Natural killer cell treated with Interleukin-12 subunit alpha and Interleukin-12 subunit beta and Interleukin-15 and Interleukin-18, amount 100 ng/mL, for 72 hours (primary cell): ENCODE measurements around the gene PROCA1. TPM values are rescaled to one million over a fixed set of nuclear protein-coding genes. Genes with fewer than 3 reads are reported as not detected.
"Not testable (repeated sequence)": the region's sequence is repeated elsewhere in the genome, so short reads cannot be mapped to it uniquely, and the experiment has no call there.

Experiments
- ATAC-seq, 2 donors: fragments of 150-1000 bp; cut with Tn5 transposase in 1 of 2; sonication (Bioruptor Pico), chemical (Tn5 transposase) in 1 of 2; 2 replicates each; pipeline ENCODE4 v1.10.0; 2021
- DNase-seq: peaks from one replicate; pipeline ENCODE4 v3.0.0; 2022; ENCODE audit warnings: low spot score
- H3K27ac Mint-ChIP-seq, 2 donors: 1 replicate in 1 of 2; 2 replicates in 1 of 2; pipeline ENCODE4 v1.8.0; 2022; ENCODE audit warnings: mixed read lengths in 2 of 2, mild to moderate bottlenecking in 1 of 2, moderate library complexity in 1 of 2
- H3K27me3 Mint-ChIP-seq, 2 donors: 1 replicate in 1 of 2; 2 replicates in 1 of 2; pipeline ENCODE4 v1.8.0; 2022; ENCODE audit warnings: mixed read lengths in 2 of 2
- H3K36me3 Mint-ChIP-seq: one replicate; pipeline ENCODE4 v1.8.0; 2022; ENCODE audit warnings: mixed read lengths
- H3K4me1 Mint-ChIP-seq, 2 donors: 1 replicate in 1 of 2; 2 replicates in 1 of 2; pipeline ENCODE4 v1.8.0; 2022; ENCODE audit warnings: low read depth in 2 of 2, mixed read lengths in 2 of 2, mild to moderate bottlenecking in 1 of 2
- H3K4me3 Mint-ChIP-seq: one replicate; pipeline ENCODE4 v1.8.0; 2022; ENCODE audit warnings: mixed read lengths
- H3K9me3 Mint-ChIP-seq: 2 replicates; pipeline ENCODE4 v1.8.0; 2022; ENCODE audit warnings: mixed read lengths
- total RNA-seq, 2 donors: library from RNA; stranded (reverse); gene quantifications; one replicate each; pipeline ENCODE4 v1.2.3, GENCODE V29; 2022

The PROCA1 gene
- total RNA-seq, 2 donors from 2014 or later: 3.7 to 4.6 TPM

GRCh38 chr17:28675980-28676379 is 35.7 kb downstream of the PROCA1 start:
- Mint-ChIP-seq H3K27me3 (no peaks in the 10 kb centered on the region), H3K27ac (no peak overlapping the region), H3K4me3 (no peak overlapping the region), H3K4me1 (peaks cover 0 to 9% of the 10 kb centered on the region in 2 donors), H3K9me3 (no peaks in the 10 kb centered on the region), H3K36me3 (peaks cover 31% of the 10 kb centered on the region)
- DNase-seq (no peak), ATAC-seq (no peak)

- DNase-seq (no peak), ATAC-seq (no peak)
- Mint-ChIP-seq H3K36me3 (peaks cover 31% of the 10 kb centered on the region), H3K4me3 (no peak overlapping the region), H3K9me3 (no peaks in the 10 kb centered on the region), H3K4me1 (peaks cover 0 to 9% of the 10 kb centered on the region in 2 donors), H3K27ac (no peak overlapping the region), H3K27me3 (no peaks in the 10 kb centered on the region)
These were observed 36.2 kb downstream of the PROCA1 start for GRCh38 chr17:28675490-28675889.

GRCh38 chr17:28669918-28670317 is 41.8 kb downstream of the PROCA1 start:
- peaks cover 21 to 26% of the 10 kb centered on the region in 2 donors for H3K4me1 Mint-ChIP-seq
- no peak overlapping the region for H3K27ac Mint-ChIP-seq
- DNase-seq: no peak

GRCh38 chr17:28667870-28668269 is 43.8 kb downstream of the PROCA1 start:
- Mint-ChIP-seq H3K27ac (no peak overlapping the region), H3K4me3 (no peak overlapping the region), H3K9me3 (no peaks in the 10 kb centered on the region), H3K27me3 (no peaks in the 10 kb centered on the region), H3K4me1 (peaks cover 35 to 42% of the 10 kb centered on the region in 2 donors), H3K36me3 (peaks cover 15% of the 10 kb centered on the region)
- ATAC-seq (no peak), DNase-seq (no peak)

More at GRCh38 chr17:28669918-28670317, 41.8 kb downstream of the PROCA1 start:
- Mint-ChIP-seq H3K36me3 (peaks cover 24% of the 10 kb centered on the region), H3K9me3 (no peaks in the 10 kb centered on the region), H3K4me3 (no peak overlapping the region), H3K27me3 (no peaks in the 10 kb centered on the region)
- ATAC-seq: no peak

GRCh38 chr17:28665994-28666393 is 45.7 kb downstream of the PROCA1 start:
- H3K4me3 Mint-ChIP-seq: no peak overlapping the region
- ATAC-seq: no peak
- peak overlapping the region in 1 of 2 donors; percentile 13 for H3K27ac Mint-ChIP-seq
- no peak for DNase-seq
- H3K36me3 Mint-ChIP-seq: peaks cover 15% of the 10 kb centered on the region
- H3K9me3 Mint-ChIP-seq: no peaks in the 10 kb centered on the region
- H3K27me3 Mint-ChIP-seq: no peaks in the 10 kb centered on the region
- peaks cover 37 to 49% of the 10 kb centered on the region in 2 donors for H3K4me1 Mint-ChIP-seq

- Mint-ChIP-seq H3K27ac (peak overlapping the region; percentile 98 to 100), H3K27me3 (no peaks in the 10 kb centered on the region), H3K4me1 (peaks cover 50 to 63% of the 10 kb centered on the region in 2 donors), H3K36me3 (peaks cover 15% of the 10 kb centered on the region), H3K9me3 (no peaks in the 10 kb centered on the region), H3K4me3 (peak overlapping the region; percentile 92)
- ATAC-seq (no peak), DNase-seq (no peak)
These were observed 48.0 kb downstream of the PROCA1 start for GRCh38 chr17:28663723-28664122.

- Mint-ChIP-seq H3K27ac (peak overlapping the region; percentile 98 to 100), H3K36me3 (peaks cover 21% of the 10 kb centered on the region), H3K4me3 (peak overlapping the region; percentile 92), H3K27me3 (no peaks in the 10 kb centered on the region), H3K9me3 (no peaks in the 10 kb centered on the region), H3K4me1 (peaks cover 46 to 57% of the 10 kb centered on the region in 2 donors)
- DNase-seq (no peak), ATAC-seq (no peak)
These were observed 49.2 kb downstream of the PROCA1 start for GRCh38 chr17:28662527-28662829.

GRCh38 chr17:28661635-28662526 is 49.8 kb downstream of the PROCA1 start, which contains the start of the genes SDF2 and SUPT6H:
Gene SDF2 (minus strand): TSS chr17:28661906. CDS start chr17:28661876, 30 bp downstream.
Gene SUPT6H (plus strand): TSS chr17:28662205. CDS start chr17:28673402, 11,197 bp downstream.
- Mint-ChIP-seq H3K4me3 (peak within 1 kb of the TSS; percentile 92), H3K4me1 (peaks cover 45 to 56% of the 10 kb centered on the region in 2 donors)
- ATAC-seq: peak; percentile 93 to 94

GRCh38 chr17:28659497-28659881 is 52.2 kb downstream of the PROCA1 start:
- ATAC-seq, H3K27me3 Mint-ChIP-seq, DNase-seq, H3K9me3 Mint-ChIP-seq: not testable (repeated sequence)
- Mint-ChIP-seq H3K36me3 (peaks cover 18% of the 10 kb centered on the region), H3K4me3 (peak overlapping the region; percentile 92), H3K4me1 (peaks cover 41 to 50% of the 10 kb centered on the region in 2 donors), H3K27ac (peak overlapping the region in 1 of 2 donors; percentile 100)

More at GRCh38 chr17:28661635-28662526, 49.8 kb downstream of the PROCA1 start, which contains the start of the genes SDF2 and SUPT6H:
- Mint-ChIP-seq H3K27ac (peak within 1 kb of the TSS; percentile 98 to 100), H3K36me3 (peaks cover 21% of the 10 kb centered on the region), H3K27me3 (no peaks in the 10 kb centered on the region), H3K9me3 (no peaks in the 10 kb centered on the region)
- peak; percentile 94 for DNase-seq

- not testable (repeated sequence) for H3K9me3 Mint-ChIP-seq, ATAC-seq, DNase-seq, H3K27me3 Mint-ChIP-seq, H3K27ac Mint-ChIP-seq, H3K4me3 Mint-ChIP-seq
- H3K36me3 Mint-ChIP-seq: peaks cover 18% of the 10 kb centered on the region
- peaks cover 38 to 44% of the 10 kb centered on the region in 2 donors for H3K4me1 Mint-ChIP-seq
These were observed 52.8 kb downstream of the PROCA1 start for GRCh38 chr17:28658766-28659496.

- H3K27ac Mint-ChIP-seq, ATAC-seq, H3K27me3 Mint-ChIP-seq, H3K9me3 Mint-ChIP-seq, DNase-seq, H3K4me3 Mint-ChIP-seq: not testable (repeated sequence)
- Mint-ChIP-seq H3K4me1 (peaks cover 33 to 38% of the 10 kb centered on the region in 2 donors), H3K36me3 (peaks cover 13% of the 10 kb centered on the region)
These were observed 53.3 kb downstream of the PROCA1 start for GRCh38 chr17:28658342-28658741.

GRCh38 chr17:28657756-28658155 is 53.9 kb downstream of the PROCA1 start:
- Mint-ChIP-seq H3K36me3 (peaks cover 11% of the 10 kb centered on the region), H3K27me3 (no peaks in the 10 kb centered on the region), H3K4me1 (peaks cover 27 to 32% of the 10 kb centered on the region in 2 donors), H3K27ac (no peak overlapping the region), H3K9me3 (no peaks in the 10 kb centered on the region), H3K4me3 (no peak overlapping the region)
- ATAC-seq (no peak), DNase-seq (no peak)

GRCh38 chr17:28655160-28655559 is 56.5 kb downstream of the PROCA1 start:
- peak in 1 of 2 donors; percentile 48 for ATAC-seq
- H3K27ac Mint-ChIP-seq: no peak overlapping the region

More at GRCh38 chr17:28655160-28655559, 56.5 kb downstream of the PROCA1 start:
- peaks cover 11% of the 10 kb centered on the region for H3K36me3 Mint-ChIP-seq
- no peaks in the 10 kb centered on the region for H3K9me3 Mint-ChIP-seq
- no peaks in the 10 kb centered on the region for H3K27me3 Mint-ChIP-seq
- no peak for DNase-seq
- peaks cover 18% of the 10 kb centered on the region in 2 donors for H3K4me1 Mint-ChIP-seq
- no peak overlapping the region for H3K4me3 Mint-ChIP-seq
